HG03439 (cell line): ENCODE data around the gene AADACL4.
"Not testable (repeated sequence)": the region's sequence is repeated elsewhere in the genome, so short reads cannot be mapped to it uniquely, and the experiment has no call there.

Experiments used
- ATAC-seq: cut with Tn5 transposase; IDR thresholded peaks from one replicate; pipeline ENCODE4 v1.9.1; 2021; ENCODE audit warnings: mild to moderate bottlenecking, moderate library complexity; ENCODE audit not compliant: unreplicated experiment

The AADACL4 gene

GRCh38 chr1:12709091-12709491, 65.2 kb downstream of the AADACL4 start:
- ATAC-seq: no peak

GRCh38 chr1:12709696-12710095, 65.8 kb downstream of the AADACL4 start:
- ATAC-seq: no peak

GRCh38 chr1:12711536-12711935, 67.7 kb downstream of the AADACL4 start:
- ATAC-seq: no peak

- ATAC-seq: no peak
Measured at GRCh38 chr1:12712076-12712475, 68.2 kb downstream of the AADACL4 start.

- no peak for ATAC-seq
Measured at GRCh38 chr1:12712929-12713328, 69.0 kb downstream of the AADACL4 start.

- not testable (repeated sequence) for ATAC-seq
Measured at GRCh38 chr1:12713651-12714050, 69.8 kb downstream of the AADACL4 start.

- ATAC-seq: no peak
Measured at GRCh38 chr1:12714710-12715475, 71.0 kb downstream of the AADACL4 start.

GRCh38 chr1:12715896-12716437, 72.1 kb downstream of the AADACL4 start, which contains the start of gene AADACL3:
TSS of gene AADACL3 (plus strand) at chr1:12716110. CDS start at chr1:12716177, 67 bp downstream.
- no peak for ATAC-seq
